Sigmoid colon (tissue), 4 donors: ENCODE data around the gene AUTS2.

Experiments used
- POLR2A ChIP-seq, 2 donors: fragments of 450-650 bp; IDR thresholded peaks; one replicate each; pipeline ENCODE4 v1.6.1; 2016; ENCODE audit warnings: antibody characterized with exemption in 2 of 2, mild to moderate bottlenecking in 2 of 2, moderate library complexity in 2 of 2
- POLR2AphosphoS5 ChIP-seq, 4 donors: sonication (generic); formaldehyde crosslinking; IDR thresholded peaks; one replicate each; pipeline ENCODE4 v1.6.1; 2017; ENCODE audit warnings: antibody characterized with exemption in 4 of 4
- TF ChIP-seq, protein P1 (sequence below), 4 experiments: fragments of 450-650 bp in 3 of 4; fragments of 200-600 bp in 1 of 4; IDR thresholded peaks; one replicate each; pipeline ENCODE4 v1.5.1; 2016 to 2019; ENCODE audit warnings: antibody characterized with exemption in 4 of 4, mild to moderate bottlenecking in 3 of 4, moderate library complexity in 2 of 4

GRCh38 chr7:70034999-70035398 lies 436.7 kb downstream of the AUTS2 start:
- TF ChIP-seq, protein P1, sequence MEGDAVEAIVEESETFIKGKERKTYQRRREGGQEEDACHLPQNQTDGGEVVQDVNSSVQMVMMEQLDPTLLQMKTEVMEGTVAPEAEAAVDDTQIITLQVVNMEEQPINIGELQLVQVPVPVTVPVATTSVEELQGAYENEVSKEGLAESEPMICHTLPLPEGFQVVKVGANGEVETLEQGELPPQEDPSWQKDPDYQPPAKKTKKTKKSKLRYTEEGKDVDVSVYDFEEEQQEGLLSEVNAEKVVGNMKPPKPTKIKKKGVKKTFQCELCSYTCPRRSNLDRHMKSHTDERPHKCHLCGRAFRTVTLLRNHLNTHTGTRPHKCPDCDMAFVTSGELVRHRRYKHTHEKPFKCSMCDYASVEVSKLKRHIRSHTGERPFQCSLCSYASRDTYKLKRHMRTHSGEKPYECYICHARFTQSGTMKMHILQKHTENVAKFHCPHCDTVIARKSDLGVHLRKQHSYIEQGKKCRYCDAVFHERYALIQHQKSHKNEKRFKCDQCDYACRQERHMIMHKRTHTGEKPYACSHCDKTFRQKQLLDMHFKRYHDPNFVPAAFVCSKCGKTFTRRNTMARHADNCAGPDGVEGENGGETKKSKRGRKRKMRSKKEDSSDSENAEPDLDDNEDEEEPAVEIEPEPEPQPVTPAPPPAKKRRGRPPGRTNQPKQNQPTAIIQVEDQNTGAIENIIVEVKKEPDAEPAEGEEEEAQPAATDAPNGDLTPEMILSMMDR (IDR thresholded peaks at IDR 0.05), result no peak
- TF ChIP-seq POLR2AphosphoS5 (IDR thresholded peaks at IDR 0.05), result no peak
- TF ChIP-seq POLR2A (IDR thresholded peaks at IDR 0.05), result no peak
